Suprapubic skin (tissue), 4 donors: Measurements from ENCODE around the gene CD70.

Source experiments
- POLR2A ChIP-seq, 2 donors: fragments of 450-650 bp; IDR thresholded peaks; one replicate each; pipeline ENCODE4 v1.6.1; 2017; ENCODE audit warnings: antibody characterized with exemption in 2 of 2, mild to moderate bottlenecking in 2 of 2, moderate library complexity in 2 of 2
- POLR2AphosphoS5 ChIP-seq, 3 donors: sonication (generic); formaldehyde crosslinking; IDR thresholded peaks; one replicate each; pipeline ENCODE4 v1.6.1; 2017; ENCODE audit warnings: antibody characterized with exemption in 3 of 3
- TF ChIP-seq, protein P1 (sequence below), 2 donors: fragments of 200-600 bp in 1 of 2; fragments of 450-650 bp in 1 of 2; sonication (generic) in 1 of 2; IDR thresholded peaks; one replicate each; pipeline ENCODE4 v1.5.1; 2016 to 2019; ENCODE audit warnings: antibody characterized with exemption in 2 of 2, mild to moderate bottlenecking in 1 of 2, moderate library complexity in 1 of 2

DNA sequence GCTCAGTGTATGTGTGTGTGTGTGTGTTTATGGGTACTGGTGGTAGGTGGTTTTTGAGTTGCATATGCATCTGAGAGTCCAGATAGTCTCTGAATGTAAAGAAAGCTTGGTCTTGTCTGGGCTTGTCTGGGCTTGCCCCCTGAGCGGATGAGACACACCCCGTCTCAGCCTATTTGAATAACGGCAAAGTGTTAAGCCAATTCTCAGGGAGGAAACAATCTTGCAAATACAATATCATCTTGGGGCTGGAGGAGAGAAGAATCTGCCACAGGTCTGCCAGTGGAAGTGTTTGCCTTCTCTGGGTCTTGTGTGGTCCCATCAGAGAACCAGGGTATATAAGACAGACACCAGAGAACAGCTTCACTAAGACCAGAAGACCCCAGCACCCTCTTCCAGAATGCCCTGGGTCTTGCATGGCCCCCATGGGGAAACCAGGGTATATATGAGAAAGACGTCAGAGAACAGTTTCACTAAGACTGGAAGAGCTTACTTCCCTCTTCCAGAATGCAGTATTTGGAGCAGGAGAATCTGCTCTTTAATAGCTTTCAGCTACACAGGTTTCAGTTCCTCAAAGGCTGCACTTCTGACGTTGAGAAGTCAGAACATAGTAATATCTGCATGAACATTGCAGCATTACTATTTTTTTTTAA is 13.3 kb downstream of the CD70 start:
- TF ChIP-seq POLR2A (IDR thresholded peaks at IDR 0.05) (no peak), POLR2AphosphoS5 (IDR thresholded peaks at IDR 0.05) (no peak)
- TF ChIP-seq, protein P1, sequence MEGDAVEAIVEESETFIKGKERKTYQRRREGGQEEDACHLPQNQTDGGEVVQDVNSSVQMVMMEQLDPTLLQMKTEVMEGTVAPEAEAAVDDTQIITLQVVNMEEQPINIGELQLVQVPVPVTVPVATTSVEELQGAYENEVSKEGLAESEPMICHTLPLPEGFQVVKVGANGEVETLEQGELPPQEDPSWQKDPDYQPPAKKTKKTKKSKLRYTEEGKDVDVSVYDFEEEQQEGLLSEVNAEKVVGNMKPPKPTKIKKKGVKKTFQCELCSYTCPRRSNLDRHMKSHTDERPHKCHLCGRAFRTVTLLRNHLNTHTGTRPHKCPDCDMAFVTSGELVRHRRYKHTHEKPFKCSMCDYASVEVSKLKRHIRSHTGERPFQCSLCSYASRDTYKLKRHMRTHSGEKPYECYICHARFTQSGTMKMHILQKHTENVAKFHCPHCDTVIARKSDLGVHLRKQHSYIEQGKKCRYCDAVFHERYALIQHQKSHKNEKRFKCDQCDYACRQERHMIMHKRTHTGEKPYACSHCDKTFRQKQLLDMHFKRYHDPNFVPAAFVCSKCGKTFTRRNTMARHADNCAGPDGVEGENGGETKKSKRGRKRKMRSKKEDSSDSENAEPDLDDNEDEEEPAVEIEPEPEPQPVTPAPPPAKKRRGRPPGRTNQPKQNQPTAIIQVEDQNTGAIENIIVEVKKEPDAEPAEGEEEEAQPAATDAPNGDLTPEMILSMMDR (IDR thresholded peaks at IDR 0.05), result no peak
